ENCODE measurements around the gene PNMT. TPM values are rescaled to one million over a fixed set of nuclear protein-coding genes. Genes with fewer than 3 reads are reported as not detected.
A peak's percentile ranks its signal among the peaks of the same experiment; 100 is the strongest.

The PNMT gene
- total and polyA plus RNA-seq, 4 donors: 1.9 to 4.3 (median 3.5) TPM

DNA sequence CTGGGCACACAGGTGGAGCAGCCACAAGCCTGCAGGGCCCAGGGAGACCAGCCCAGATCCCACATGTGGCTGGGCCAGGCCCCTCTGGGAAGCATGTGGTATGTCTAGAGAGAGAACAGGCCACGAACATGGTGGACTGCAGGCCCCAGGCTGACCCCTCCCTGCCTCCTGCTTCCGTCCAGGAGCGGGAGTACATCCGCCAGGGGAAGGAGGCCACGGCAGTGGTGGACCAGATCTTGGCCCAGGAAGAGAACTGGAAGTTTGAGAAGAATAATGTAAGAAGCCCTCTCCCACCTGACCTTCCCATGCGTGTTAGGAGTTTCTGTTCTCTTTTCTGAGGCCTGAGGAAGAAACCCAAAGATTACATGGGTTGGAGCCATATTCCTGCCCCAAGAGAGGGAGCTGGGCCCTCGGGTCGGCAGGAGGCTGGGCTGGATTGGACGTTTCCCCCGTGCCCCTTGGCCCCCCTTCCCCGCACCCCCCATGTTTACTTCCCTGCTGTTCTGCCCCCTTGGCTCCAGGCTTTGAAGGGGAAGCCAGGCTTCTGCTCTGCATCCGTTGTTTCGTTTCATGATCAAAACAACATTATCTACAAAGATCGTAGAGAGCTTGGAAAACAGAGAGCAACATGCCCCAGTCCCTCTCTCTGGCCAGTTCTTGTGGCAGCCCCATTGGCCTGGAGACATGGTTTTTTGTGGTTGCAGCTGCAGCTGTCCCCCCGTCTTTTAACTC lies 8.8 kb upstream of the PNMT start:
- WGBS, 2 donors: 25 to 40% methylated on average over 15 of the region's 15 CpGs

DNA sequence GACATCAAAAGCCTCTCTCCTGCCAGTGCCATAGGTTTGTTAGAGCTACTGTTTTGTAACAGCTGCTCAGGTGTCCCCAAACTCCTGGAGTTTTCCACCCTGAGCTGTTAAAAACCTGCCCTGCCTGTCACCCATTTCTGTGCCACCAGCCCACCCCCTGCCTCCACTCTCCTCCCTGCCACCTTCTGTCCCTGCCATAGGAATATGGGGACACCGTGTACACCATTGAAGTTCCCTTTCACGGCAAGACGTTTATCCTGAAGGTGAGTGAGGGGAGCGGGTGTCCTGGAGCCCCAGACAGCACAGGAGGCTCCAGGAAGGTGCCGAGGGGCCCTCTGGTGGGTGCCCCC lies 8.3 kb upstream of the PNMT start:
- WGBS, 2 donors: 51 to 56% methylated on average over 4 to 5 of the region's 5 CpGs

More for the DNA sequence above, 8.8 kb upstream of the PNMT start:
- Histone ChIP-seq H3K9ac (ENCODE audit: insufficient read depth in 1 of 2, low read length in 2 of 2) (peak overlapping the region in 1 of 2 donors; percentile 55), H3K4me3 (no peak overlapping the region), H3K27ac (ENCODE audit: low read depth in 1 of 2, low read length in 1 of 2) (peak overlapping the region; percentile 52 to 82), H3K9me3 (ENCODE audit: control insufficient read depth in 4 of 4, insufficient read depth in 3 of 4, low read length in 3 of 4) (no peaks in the 10 kb centered on the region), H3K4me1 (ENCODE audit: control insufficient read depth in 5 of 5, insufficient read depth in 5 of 5, low read length in 5 of 5) (peaks cover 0 to 49% (median 8%) of the 10 kb centered on the region in 5 donors), H3K36me3 (ENCODE audit: control insufficient read depth in 4 of 4, insufficient read depth in 4 of 4, low read length in 4 of 4) (peaks cover 0 to 53% (median 7%) of the 10 kb centered on the region in 4 donors), H3K27me3 (ENCODE audit: control insufficient read depth in 3 of 3, insufficient read depth in 3 of 3, low read length in 2 of 3) (no peaks in the 10 kb centered on the region)
- DNase-seq (peak; percentile 77 to 93 (median 87)), ATAC-seq (ENCODE audit: insufficient read depth, low FRiP score) (peak; percentile 8)
- TF ChIP-seq, protein P1, sequence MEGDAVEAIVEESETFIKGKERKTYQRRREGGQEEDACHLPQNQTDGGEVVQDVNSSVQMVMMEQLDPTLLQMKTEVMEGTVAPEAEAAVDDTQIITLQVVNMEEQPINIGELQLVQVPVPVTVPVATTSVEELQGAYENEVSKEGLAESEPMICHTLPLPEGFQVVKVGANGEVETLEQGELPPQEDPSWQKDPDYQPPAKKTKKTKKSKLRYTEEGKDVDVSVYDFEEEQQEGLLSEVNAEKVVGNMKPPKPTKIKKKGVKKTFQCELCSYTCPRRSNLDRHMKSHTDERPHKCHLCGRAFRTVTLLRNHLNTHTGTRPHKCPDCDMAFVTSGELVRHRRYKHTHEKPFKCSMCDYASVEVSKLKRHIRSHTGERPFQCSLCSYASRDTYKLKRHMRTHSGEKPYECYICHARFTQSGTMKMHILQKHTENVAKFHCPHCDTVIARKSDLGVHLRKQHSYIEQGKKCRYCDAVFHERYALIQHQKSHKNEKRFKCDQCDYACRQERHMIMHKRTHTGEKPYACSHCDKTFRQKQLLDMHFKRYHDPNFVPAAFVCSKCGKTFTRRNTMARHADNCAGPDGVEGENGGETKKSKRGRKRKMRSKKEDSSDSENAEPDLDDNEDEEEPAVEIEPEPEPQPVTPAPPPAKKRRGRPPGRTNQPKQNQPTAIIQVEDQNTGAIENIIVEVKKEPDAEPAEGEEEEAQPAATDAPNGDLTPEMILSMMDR (IDR thresholded peaks at IDR 0.05; ENCODE audit: control extremely low read depth, extremely low read depth): no peak

DNA sequence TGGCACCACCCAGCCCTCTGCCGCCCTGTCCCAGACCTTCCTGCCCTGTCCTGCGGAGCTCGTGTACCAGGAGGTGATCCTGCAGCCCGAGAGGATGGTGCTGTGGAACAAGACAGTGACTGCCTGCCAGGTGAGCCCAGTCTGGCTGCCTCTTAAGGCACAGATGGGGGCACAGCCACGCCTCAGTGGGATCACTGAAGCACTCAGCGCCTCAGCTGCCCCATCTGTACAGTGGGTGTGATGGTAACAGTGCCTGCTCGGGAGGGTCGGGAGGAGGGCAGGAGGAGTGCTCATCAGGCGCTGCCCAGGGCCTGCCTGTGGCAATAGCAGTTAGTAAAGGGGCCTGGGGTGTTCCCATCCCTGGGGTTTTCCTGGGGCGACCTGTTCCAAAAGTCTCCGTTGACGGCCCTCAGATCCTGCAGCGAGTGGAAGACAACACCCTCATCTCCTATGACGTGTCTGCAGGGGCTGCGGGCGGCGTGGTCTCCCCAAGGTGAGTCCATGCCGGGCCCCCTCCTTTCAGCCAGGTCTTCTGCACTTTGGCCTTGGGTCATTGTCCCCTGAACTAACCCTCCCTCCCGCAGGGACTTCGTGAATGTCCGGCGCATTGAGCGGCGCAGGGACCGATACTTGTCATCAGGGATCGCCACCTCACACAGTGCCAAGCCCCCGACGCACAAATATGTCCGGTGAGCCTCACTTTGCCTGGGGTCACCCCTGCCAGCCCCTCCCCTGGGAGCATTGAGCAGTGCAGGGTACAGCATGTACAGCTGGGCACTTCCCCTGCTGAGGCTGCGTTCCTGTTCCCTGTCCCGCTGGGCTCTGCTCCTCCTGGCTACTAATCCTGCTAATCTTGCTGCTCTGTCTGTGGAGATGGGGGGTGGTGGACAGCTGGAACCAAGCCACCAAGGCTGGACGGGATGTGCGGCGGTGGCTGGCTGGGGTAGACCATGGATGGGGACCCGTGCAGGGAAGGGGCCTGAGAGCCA lies 7.6 kb upstream of the PNMT start:
- TF ChIP-seq, protein P1 (IDR thresholded peaks at IDR 0.05; ENCODE audit: control extremely low read depth, extremely low read depth): no peak
- H3K27me3 ChIP-seq (ENCODE audit: control insufficient read depth in 3 of 3, insufficient read depth in 3 of 3, low read length in 2 of 3): no peaks in the 10 kb centered on the region
- peaks cover 0 to 54% (median 8%) of the 10 kb centered on the region in 5 donors for H3K4me1 ChIP-seq (ENCODE audit: control insufficient read depth in 5 of 5, insufficient read depth in 5 of 5, low read length in 5 of 5)
- H3K9me3 ChIP-seq (ENCODE audit: control insufficient read depth in 4 of 4, insufficient read depth in 3 of 4, low read length in 3 of 4): no peaks in the 10 kb centered on the region
- DNase-seq (peak; percentile 57 to 78 (median 60)), ATAC-seq (ENCODE audit: insufficient read depth, low FRiP score) (no peak)
- 71 to 83% methylated on average over 34 to 35 of the region's 35 CpGs for WGBS, 2 donors
- no peak overlapping the region for H3K4me3 ChIP-seq
- peak overlapping the region; percentile 38 to 82 for H3K27ac ChIP-seq (ENCODE audit: low read depth in 1 of 2, low read length in 1 of 2)
- H3K36me3 ChIP-seq (ENCODE audit: control insufficient read depth in 4 of 4, insufficient read depth in 4 of 4, low read length in 4 of 4): peaks cover 0 to 53% (median 7%) of the 10 kb centered on the region in 4 donors
- peak overlapping the region in 1 of 2 donors; percentile 53 for H3K9ac ChIP-seq (ENCODE audit: insufficient read depth in 1 of 2, low read length in 2 of 2)

More for the DNA sequence above, 8.3 kb upstream of the PNMT start:
- Histone ChIP-seq H3K4me3 (no peak overlapping the region), H3K27ac (ENCODE audit: low read depth in 1 of 2, low read length in 1 of 2) (peak overlapping the region; percentile 38 to 82), H3K36me3 (ENCODE audit: control insufficient read depth in 4 of 4, insufficient read depth in 4 of 4, low read length in 4 of 4) (peaks cover 0 to 53% (median 7%) of the 10 kb centered on the region in 4 donors), H3K4me1 (ENCODE audit: control insufficient read depth in 5 of 5, insufficient read depth in 5 of 5, low read length in 5 of 5) (peaks cover 0 to 53% (median 8%) of the 10 kb centered on the region in 5 donors), H3K9me3 (ENCODE audit: control insufficient read depth in 4 of 4, insufficient read depth in 3 of 4, low read length in 3 of 4) (no peaks in the 10 kb centered on the region), H3K9ac (ENCODE audit: insufficient read depth in 1 of 2, low read length in 2 of 2) (peak overlapping the region in 1 of 2 donors; percentile 53), H3K27me3 (ENCODE audit: control insufficient read depth in 3 of 3, insufficient read depth in 3 of 3, low read length in 2 of 3) (no peaks in the 10 kb centered on the region)
- TF ChIP-seq, protein P1 (IDR thresholded peaks at IDR 0.05; ENCODE audit: control extremely low read depth, extremely low read depth): no peak
- ATAC-seq (ENCODE audit: insufficient read depth, low FRiP score) (no peak), DNase-seq (no peak)
